Activated naive CD4-positive, alpha-beta T cell treated with anti-CD3 and anti-CD28 coated beads, Interleukin-2, amount 50 U/mL, for 72 hours (primary cell): ENCODE results near the gene OOSP3. TPM values are rescaled to one million over a fixed set of nuclear protein-coding genes. Genes with fewer than 3 reads are reported as not detected.
"Not testable (repeated sequence)": the region's sequence is repeated elsewhere in the genome, so short reads cannot be mapped to it uniquely, and the experiment has no call there.

ENCODE experiments used
- ATAC-seq, 2 donors: fragments of 150-1000 bp; cut with Tn5 transposase; 2 replicates each; pipeline ENCODE4 v1.10.0; 2021; ENCODE audit warnings: mild to moderate bottlenecking in 2 of 2, moderate library complexity in 2 of 2
- DNase-seq, 2 donors: peaks; one replicate each; pipeline ENCODE4 v3.0.0; 2021 to 2022; ENCODE audit warnings: low spot score in 2 of 2
- H3K27ac Mint-ChIP-seq, 2 donors: one replicate each; pipeline ENCODE4 v1.8.0; 2022; ENCODE audit warnings: mild to moderate bottlenecking in 2 of 2, mixed read lengths in 2 of 2
- H3K36me3 Mint-ChIP-seq, 2 donors: one replicate each; pipeline ENCODE4 v1.8.0; 2022; ENCODE audit warnings: mixed read lengths in 2 of 2
- H3K9me3 Mint-ChIP-seq, 2 donors: one replicate each; pipeline ENCODE4 v1.8.0; 2022; ENCODE audit warnings: mixed read lengths in 2 of 2
- total RNA-seq, 2 donors: library from RNA; stranded (reverse); gene quantifications; one replicate each; pipeline ENCODE4 v1.2.3, GENCODE V29; 2022

OOSP3 gene
- total RNA-seq, 2 donors from 2014 or later: not detected

- no peak for DNase-seq
- Mint-ChIP-seq H3K9me3 (peaks cover 1 to 10% of the 10 kb centered on the region in 2 donors), H3K36me3 (peaks cover 0 to under 1% of the 10 kb centered on the region in 2 donors), H3K27ac (no peak within 1 kb of the TSS)
- ATAC-seq: no peak
Measured at GRCh38 chr11:59866397-59866796, 12.2 kb upstream of the OOSP3 start, which contains the start of gene TCN1. TCN1 (minus strand) TSS chr11:59866487; CDS start chr11:59866470, 17 bp downstream.

- DNase-seq: no peak
- ATAC-seq: no peak
- Mint-ChIP-seq H3K9me3 (peaks cover 6 to 14% of the 10 kb centered on the region in 2 donors), H3K36me3 (peaks cover 0 to 5% of the 10 kb centered on the region in 2 donors), H3K27ac (no peak overlapping the region)
Measured at GRCh38 chr11:59866836-59867235, 11.7 kb upstream of the OOSP3 start.

GRCh38 chr11:59867946-59868345 is 10.6 kb upstream of the OOSP3 start:
- Mint-ChIP-seq H3K9me3 (peaks cover 10 to 18% of the 10 kb centered on the region in 2 donors), H3K36me3 (peaks cover 0 to 9% of the 10 kb centered on the region in 2 donors), H3K27ac (no peak overlapping the region)
- ATAC-seq (no peak), DNase-seq (no peak)

- Mint-ChIP-seq H3K9me3 (peaks cover 10 to 18% of the 10 kb centered on the region in 2 donors), H3K27ac (no peak overlapping the region), H3K36me3 (peaks cover 0 to 9% of the 10 kb centered on the region in 2 donors)
- ATAC-seq (no peak), DNase-seq (no peak)
Measured at GRCh38 chr11:59872076-59872475, 6.5 kb upstream of the OOSP3 start.

- peaks cover 0 to 9% of the 10 kb centered on the region in 2 donors for H3K36me3 Mint-ChIP-seq
Measured at GRCh38 chr11:59875856-59876519, 2.6 kb upstream of the OOSP3 start.

GRCh38 chr11:59877325-59877724 is 1.3 kb upstream of the OOSP3 start:
- ATAC-seq (no peak), DNase-seq (no peak)
- Mint-ChIP-seq H3K9me3 (no peaks in the 10 kb centered on the region), H3K27ac (no peak overlapping the region), H3K36me3 (no peaks in the 10 kb centered on the region)

More at GRCh38 chr11:59875856-59876519, 2.6 kb upstream of the OOSP3 start:
- ATAC-seq: no peak
- no peak overlapping the region for H3K27ac Mint-ChIP-seq
- H3K9me3 Mint-ChIP-seq: peaks cover 10 to 11% of the 10 kb centered on the region in 2 donors
- no peak for DNase-seq

- Mint-ChIP-seq H3K27ac (no peak overlapping the region), H3K36me3 (no peaks in the 10 kb centered on the region), H3K9me3 (no peaks in the 10 kb centered on the region)
- DNase-seq: no peak
- ATAC-seq: no peak
Measured at GRCh38 chr11:59877784-59878183, 798 bp upstream of the OOSP3 start.

GRCh38 chr11:59879567-59879966 is 985 bp downstream of the OOSP3 start:
- no peaks in the 10 kb centered on the region for H3K36me3 Mint-ChIP-seq
- no peaks in the 10 kb centered on the region for H3K9me3 Mint-ChIP-seq
- DNase-seq (no peak), ATAC-seq (no peak)
- H3K27ac Mint-ChIP-seq: no peak overlapping the region

- peaks cover 5 to 18% of the 10 kb centered on the region in 2 donors for H3K36me3 Mint-ChIP-seq
- ATAC-seq (no peak), DNase-seq (no peak)
- H3K9me3 Mint-ChIP-seq: peaks cover 13 to 18% of the 10 kb centered on the region in 2 donors
- H3K27ac Mint-ChIP-seq: no peak overlapping the region
Measured at GRCh38 chr11:59883597-59883996, 5.0 kb downstream of the OOSP3 start.

- ATAC-seq, H3K27ac Mint-ChIP-seq, DNase-seq: not testable (repeated sequence)
- H3K9me3 Mint-ChIP-seq: peaks cover 34 to 40% of the 10 kb centered on the region in 2 donors
- H3K36me3 Mint-ChIP-seq: peaks cover 22 to 47% of the 10 kb centered on the region in 2 donors
Measured at GRCh38 chr11:59887156-59887555, 8.6 kb downstream of the OOSP3 start.

GRCh38 chr11:59891781-59892181 is 13.2 kb downstream of the OOSP3 start:
- DNase-seq: no peak
- H3K27ac Mint-ChIP-seq: no peak overlapping the region
- H3K9me3 Mint-ChIP-seq: peaks cover 31 to 32% of the 10 kb centered on the region in 2 donors
- peaks cover 22 to 42% of the 10 kb centered on the region in 2 donors for H3K36me3 Mint-ChIP-seq
- ATAC-seq: no peak

GRCh38 chr11:59894616-59895015 is 16.0 kb downstream of the OOSP3 start:
- ATAC-seq: no peak

GRCh38 chr11:59898046-59898445 is 19.5 kb downstream of the OOSP3 start:
- DNase-seq: no peak
- H3K27ac Mint-ChIP-seq: no peak overlapping the region
- ATAC-seq: no peak
- H3K36me3 Mint-ChIP-seq: no peaks in the 10 kb centered on the region
- no peaks in the 10 kb centered on the region for H3K9me3 Mint-ChIP-seq

More at GRCh38 chr11:59894616-59895015, 16.0 kb downstream of the OOSP3 start:
- Mint-ChIP-seq H3K9me3 (peaks cover 11 to 12% of the 10 kb centered on the region in 2 donors), H3K27ac (no peak overlapping the region), H3K36me3 (peaks cover 7 to 18% of the 10 kb centered on the region in 2 donors)
- DNase-seq: no peak

- no peak for ATAC-seq
- Mint-ChIP-seq H3K27ac (no peak overlapping the region), H3K36me3 (no peaks in the 10 kb centered on the region), H3K9me3 (no peaks in the 10 kb centered on the region)
- DNase-seq: no peak
Measured at GRCh38 chr11:59898650-59899049, 20.1 kb downstream of the OOSP3 start.

- no peaks in the 10 kb centered on the region for H3K9me3 Mint-ChIP-seq
- no peak overlapping the region for H3K27ac Mint-ChIP-seq
- DNase-seq (no peak), ATAC-seq (no peak)
- no peaks in the 10 kb centered on the region for H3K36me3 Mint-ChIP-seq
Measured at GRCh38 chr11:59899532-59899931, 20.9 kb downstream of the OOSP3 start.

- H3K36me3 Mint-ChIP-seq: no peaks in the 10 kb centered on the region
- no peak overlapping the region for H3K27ac Mint-ChIP-seq
- H3K9me3 Mint-ChIP-seq: no peaks in the 10 kb centered on the region
- DNase-seq: no peak
- no peak for ATAC-seq
Measured at GRCh38 chr11:59900366-59901126, 22.0 kb downstream of the OOSP3 start.

GRCh38 chr11:59901306-59901705 is 22.7 kb downstream of the OOSP3 start:
- Mint-ChIP-seq H3K36me3 (no peaks in the 10 kb centered on the region), H3K9me3 (no peaks in the 10 kb centered on the region)

More at GRCh38 chr11:59901306-59901705, 22.7 kb downstream of the OOSP3 start:
- no peak overlapping the region for H3K27ac Mint-ChIP-seq
- DNase-seq: no peak
- ATAC-seq: no peak
